GM04504 (cell line): ENCODE results near the gene KSR2.

ENCODE experiments used
- DNase-seq: peaks from one replicate; pipeline ENCODE4 v3.0.0-alpha.2; 2012; ENCODE audit warnings: low read depth

The KSR2 gene

GRCh38 chr12:117688446-117688845, 280.3 kb downstream of the KSR2 start:
- DNase-seq = no peak

GRCh38 chr12:117686911-117687377, 281.8 kb downstream of the KSR2 start:
- DNase-seq = peak; percentile 79

DNA sequence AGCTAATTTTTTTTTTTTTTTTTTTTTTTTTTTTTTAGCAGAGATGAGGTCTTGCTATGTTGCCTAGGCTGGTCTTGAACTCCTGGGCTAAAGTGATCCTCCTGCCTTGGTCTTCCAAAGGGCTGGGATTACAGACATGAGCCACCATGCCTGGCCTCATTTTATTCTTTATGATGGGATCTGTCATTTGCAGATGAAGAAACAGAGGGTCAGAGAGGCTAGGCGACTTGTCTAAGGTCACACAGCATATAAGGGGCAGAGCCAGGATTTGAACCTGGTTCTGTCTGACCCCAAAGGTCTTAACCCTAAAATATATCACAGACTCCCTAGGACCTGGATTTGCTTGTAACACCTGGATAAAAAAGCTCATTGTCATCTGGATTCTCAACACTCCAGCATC, 282.6 kb downstream of the KSR2 start:
- DNase-seq = no peak

DNA sequence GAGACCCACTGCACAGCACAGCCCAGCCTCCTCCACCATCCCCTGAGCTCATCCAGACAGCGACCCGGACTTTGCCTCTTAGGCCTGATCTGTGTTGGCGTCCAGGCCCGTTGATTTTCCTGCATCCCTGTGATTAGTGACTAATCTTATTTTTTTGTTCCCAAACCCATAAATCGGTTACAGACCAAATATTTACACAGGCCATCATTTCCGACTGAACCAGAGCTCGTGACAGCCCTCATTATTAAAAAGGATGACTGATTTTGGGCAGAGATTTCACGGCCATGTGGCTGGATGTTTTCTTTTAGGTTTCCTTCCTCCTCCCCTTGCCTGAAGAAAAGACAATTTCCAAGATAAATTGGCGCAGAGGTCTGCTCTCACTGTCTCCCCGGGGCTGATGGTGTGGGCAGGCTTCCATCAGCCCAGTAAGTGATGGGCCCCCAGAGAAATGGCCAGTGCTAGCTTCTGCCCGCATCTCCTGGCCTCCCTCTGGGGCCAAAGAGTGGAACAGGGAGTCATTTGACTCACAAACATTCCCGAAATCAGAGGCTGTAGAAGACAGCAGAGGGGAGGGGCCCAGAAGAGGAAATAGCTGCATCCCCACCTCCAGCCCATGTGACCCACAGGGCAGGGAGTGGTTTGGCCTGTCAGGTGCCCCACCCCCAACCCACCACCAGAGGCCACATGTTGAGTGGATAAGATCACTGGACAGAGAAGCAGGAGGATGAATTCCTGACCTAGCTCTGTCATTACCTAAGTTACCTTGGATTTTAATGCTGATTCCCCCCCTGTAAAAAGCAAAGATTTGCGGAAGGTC, 283.5 kb downstream of the KSR2 start:
- DNase-seq = peak; percentile 96

DNA sequence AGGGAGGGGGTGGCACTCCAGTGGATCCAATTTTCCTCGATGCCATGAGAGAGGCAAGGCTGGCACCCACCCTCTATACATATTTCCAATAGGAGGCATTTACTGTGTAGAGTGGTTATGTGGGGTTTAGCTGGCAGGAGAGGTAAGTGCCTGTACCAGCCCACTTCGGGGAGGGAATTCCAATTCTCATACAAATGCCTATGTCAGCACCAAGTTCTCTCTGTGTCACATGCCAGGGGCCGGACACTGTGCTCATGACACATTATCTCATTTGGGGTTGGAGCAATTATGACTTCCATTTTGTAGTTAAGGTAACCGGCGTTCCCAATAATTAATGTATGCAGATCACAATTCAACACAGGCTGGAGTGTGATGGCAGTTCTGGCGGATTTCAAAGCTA, 284.3 kb downstream of the KSR2 start:
- DNase-seq = no peak

GRCh38 chr12:117680312-117680711, 288.5 kb downstream of the KSR2 start:
- no peak for DNase-seq

DNA sequence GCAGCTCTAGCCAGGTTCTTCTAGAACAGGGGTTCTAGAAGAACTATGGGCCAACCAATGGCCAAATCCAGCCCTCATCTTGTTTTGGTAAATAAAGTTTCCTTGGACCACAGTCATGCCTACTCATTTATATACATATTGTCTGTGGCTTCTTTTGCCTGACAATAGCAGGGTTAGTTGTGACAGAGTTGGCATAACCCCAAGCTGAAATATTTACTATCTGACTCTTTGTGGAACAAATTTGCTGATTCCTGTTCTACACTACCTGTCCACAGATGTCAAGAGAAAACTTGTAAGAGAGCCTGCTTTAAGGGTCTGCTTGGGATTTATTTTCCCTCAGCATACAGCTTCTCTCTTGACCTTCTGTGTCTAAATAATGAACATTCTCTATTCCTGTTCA, 289.0 kb downstream of the KSR2 start:
- no peak for DNase-seq

- DNase-seq = no peak
Measured at GRCh38 chr12:117674763-117675162, 294.0 kb downstream of the KSR2 start.

DNA sequence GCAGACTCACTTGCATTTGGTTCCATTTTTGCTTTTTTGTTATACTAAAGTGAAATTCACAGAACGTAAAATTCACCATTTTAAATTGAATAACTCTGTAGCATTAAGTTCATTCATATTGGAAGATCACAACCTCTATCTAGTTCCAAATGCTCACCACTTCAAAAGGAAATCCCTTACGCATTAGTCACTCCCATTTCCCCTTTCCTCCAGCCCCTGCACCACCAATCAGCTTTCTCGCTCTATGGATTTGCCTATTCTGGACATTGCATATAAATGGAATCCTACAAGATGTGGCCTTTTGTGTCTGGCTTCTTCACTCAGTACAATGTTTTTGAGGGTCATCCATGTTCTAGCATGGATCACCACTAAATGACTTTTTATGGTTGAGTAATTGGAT, 294.5 kb downstream of the KSR2 start:
- DNase-seq = no peak

- no peak for DNase-seq
Measured at GRCh38 chr12:117671734-117672133, 297.1 kb downstream of the KSR2 start.

- no peak for DNase-seq
Measured at GRCh38 chr12:117664169-117664568, 304.6 kb downstream of the KSR2 start.

- DNase-seq = no peak
Measured at GRCh38 chr12:117662620-117663395, 306.0 kb downstream of the KSR2 start.

DNA sequence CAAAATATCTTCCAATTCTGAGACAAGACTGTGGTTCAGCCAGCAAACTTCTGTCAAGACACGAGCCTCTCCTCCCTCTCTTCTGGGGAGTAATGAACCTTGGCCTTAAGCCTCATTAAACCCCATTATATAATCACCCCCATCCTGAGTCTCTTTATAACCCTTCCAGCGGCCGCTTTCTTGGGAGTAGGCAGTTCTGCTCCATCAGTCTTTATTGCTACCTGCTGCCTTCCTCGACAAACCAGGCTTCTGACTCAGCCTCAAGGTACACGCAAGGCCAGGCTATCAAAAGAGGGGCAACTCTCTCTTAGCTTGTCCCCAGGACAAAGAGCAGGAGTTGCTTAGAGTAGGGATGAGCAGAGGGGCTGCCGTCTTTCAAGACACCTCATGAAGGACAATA, 306.6 kb downstream of the KSR2 start:
- no peak for DNase-seq

DNA sequence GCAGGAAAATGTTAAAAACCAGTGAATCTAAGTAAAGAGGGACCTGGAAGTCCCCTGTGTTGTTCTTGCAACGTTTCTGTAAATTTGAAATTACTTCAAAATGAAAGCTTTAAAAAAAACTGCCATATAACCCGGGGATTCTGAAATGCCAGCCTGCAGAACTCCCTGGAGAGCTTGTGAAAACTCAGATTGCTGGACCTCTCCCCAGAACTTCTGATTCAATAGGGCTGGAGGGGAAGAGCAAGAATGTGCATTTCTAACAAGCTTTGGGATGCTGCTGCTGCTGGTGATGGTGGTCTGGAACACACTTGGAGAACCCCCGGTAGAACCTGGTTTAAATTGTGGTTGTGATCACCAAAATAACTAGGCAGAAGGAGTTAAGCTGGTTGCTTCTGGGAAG, 307.3 kb downstream of the KSR2 start:
- no peak for DNase-seq

DNA sequence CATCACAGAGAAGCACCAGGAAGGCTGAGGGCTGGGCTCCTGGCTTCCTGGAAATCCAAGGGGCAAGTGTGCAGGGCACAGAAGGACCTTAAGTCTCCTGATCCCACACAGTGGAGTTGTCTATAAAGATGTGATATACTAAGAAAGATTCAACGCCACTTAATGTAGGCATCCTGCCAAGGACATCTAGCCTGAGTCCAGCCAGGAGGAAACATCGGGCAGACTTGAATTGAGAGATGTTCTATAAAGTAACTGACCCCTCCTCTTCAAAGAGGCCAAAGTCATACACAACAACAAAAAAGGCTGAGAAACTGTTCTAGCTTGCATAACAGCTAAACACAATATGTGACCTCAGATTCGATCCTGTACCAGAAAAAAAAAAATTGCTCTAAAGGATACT, 307.9 kb downstream of the KSR2 start:
- no peak for DNase-seq

GRCh38 chr12:117658226-117658625, 310.6 kb downstream of the KSR2 start:
- DNase-seq = no peak

GRCh38 chr12:117649796-117650195, 319.0 kb downstream of the KSR2 start:
- no peak for DNase-seq

GRCh38 chr12:117646520-117646919, 322.3 kb downstream of the KSR2 start:
- DNase-seq = no peak

DNA sequence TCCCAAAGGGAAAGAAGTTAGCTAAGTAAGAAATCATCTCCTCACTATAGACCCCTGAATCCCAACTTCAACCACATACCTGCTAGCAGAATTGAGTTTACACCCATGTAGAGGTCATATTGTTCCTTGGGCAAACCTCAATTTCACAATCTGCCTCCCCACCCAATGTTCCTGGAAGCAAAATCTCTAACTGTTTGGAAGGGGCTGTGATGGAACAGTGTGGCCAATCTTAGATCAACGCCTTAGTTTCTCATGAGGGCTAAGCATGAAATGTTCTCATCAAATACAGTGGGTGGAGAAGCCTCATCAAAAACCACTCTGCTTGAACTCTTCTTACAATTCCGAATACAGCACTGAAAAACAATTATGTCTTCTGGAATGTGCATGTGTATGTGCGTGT, 323.3 kb downstream of the KSR2 start:
- DNase-seq = no peak

GRCh38 chr12:117643971-117644370, 324.8 kb downstream of the KSR2 start:
- DNase-seq = no peak

DNA sequence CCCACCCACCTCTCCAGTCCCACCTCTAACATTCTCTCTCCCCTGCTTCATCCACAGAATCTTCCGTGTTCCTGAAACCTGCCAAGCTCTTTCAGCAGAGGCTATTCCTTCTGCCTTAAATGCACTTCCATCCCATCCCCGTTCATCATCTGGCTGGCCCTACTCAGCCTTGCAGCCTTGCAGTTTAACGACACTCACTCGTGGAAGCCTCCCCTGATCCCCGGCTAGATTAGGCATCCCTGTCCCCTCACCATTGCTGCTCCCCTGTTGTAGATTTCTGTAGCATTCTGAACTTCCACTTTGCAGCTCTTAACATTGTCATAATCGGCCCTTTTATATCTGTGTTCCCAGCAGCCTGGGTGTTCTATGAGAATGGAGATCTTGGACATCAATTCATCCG, 326.9 kb downstream of the KSR2 start:
- DNase-seq = no peak

DNA sequence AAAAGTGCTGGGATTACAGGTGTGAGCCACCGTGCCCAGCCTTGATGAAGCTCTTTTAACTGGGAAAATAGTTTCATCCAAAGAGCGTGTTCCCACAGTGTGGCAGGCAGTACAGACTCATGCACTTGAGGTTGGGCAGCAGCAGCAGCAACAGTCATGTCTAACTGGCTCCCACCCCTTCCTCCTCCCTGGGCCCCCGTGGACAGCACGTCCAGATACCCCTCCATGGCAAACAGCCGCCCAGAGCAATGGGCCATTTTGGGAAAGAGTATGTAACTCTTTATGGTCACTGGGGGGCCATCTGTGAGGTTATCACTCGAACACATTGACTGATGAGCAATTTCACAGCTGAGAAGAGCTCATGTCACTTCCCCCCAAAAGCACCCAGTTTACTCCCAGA, 328.3 kb downstream of the KSR2 start:
- no peak for DNase-seq

- DNase-seq = no peak
Measured at GRCh38 chr12:117629454-117629853, 339.3 kb downstream of the KSR2 start.
